ENCODE measurements around the gene ASAH2.
"Not testable (repeated sequence)": the region's sequence is repeated elsewhere in the genome, so short reads cannot be mapped to it uniquely, and the experiment has no call there.

Gene ASAH2

DNA sequence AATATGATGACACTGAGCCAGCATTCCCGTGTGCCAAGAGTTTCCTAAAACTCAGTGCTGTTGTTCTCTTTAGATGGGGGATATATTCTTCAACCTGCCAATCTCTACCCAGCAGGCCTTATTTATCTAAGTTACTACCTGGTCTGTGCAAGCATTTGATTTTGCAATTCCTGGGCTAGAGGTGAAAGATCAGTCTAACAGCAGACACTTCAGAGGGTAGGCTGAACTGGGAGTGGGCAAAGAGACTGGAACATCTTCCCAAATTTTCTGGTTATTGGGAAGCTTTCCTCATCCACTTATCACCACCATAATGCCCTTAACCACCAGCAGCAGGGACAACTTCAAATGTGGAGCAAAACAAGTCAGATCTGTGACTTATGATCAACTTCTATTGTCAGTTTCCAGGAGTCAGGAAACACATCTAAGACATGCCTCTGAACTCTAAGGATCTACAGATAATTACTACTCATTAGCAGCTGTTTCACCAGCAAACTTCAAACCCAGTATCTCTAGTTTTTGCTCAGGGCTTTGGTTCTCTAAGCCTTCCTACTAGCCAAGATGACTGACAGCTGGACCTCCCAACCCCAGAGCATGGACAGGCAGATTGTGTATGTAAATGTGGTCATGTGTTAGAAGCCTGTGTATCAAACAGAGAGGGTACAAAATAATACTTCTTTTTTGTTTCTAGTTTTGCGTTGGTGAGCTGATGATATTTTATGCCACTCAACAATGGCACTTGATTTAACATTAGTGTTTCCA lies 1.0 kb downstream of the ASAH2 start:
- DNase-seq = no peak

DNA sequence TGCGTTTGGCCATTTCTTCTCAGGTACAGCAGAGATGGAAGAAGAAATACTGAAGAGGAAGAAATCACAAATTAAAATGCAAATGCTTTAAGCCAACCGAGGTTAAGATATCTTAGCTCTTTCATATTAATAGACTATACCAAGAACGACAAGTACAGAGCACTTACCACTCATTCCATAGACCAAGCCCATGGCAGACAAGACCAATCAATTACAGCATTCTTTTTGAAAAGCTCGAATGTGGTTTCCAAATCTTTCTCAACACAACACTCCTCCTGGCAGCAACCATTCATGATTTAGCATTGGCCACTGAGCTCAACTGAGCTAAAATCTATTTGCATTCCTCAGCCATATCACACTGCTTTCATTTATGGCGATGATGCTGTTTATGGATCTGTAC lies 2.7 kb downstream of the ASAH2 start:
- no peak for DNase-seq

DNA sequence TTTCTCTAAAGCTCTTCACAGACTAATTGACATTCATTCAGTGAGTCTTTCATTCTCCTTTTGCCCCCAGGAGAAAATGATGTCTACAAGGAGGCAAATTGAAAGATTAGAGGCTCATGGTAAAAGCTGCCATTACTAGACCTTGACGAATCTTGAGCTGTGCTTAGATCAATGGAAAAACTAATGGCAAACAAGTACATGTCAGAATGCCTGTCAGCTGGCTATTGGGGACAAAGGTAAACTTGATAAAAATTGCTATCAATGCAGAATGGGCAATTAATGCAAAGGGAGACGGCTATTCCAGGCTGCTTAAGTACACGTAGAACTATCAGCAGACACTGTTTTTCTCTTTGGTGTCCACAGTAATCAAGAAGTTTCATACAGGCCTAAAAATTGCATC lies 3.3 kb downstream of the ASAH2 start:
- DNase-seq = no peak

DNA sequence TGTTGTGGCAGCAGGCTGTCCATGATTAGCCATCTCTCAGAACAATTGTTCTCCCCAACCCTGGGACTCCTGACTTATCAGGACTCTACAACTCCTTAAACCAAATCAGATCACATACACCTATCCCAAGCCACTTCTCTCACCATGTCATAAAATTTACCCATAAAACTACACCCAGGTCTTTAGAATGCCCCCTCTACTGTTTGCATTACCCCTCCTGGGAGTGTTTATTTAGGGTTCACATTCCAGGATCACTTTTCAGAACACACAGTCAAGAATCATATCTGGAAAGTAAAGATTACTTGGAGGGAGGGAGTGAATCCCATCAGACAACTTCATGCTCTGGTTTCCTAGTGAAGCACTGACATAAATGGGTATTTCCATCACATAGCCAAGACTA lies 7.1 kb downstream of the ASAH2 start:
- DNase-seq = no peak

DNA sequence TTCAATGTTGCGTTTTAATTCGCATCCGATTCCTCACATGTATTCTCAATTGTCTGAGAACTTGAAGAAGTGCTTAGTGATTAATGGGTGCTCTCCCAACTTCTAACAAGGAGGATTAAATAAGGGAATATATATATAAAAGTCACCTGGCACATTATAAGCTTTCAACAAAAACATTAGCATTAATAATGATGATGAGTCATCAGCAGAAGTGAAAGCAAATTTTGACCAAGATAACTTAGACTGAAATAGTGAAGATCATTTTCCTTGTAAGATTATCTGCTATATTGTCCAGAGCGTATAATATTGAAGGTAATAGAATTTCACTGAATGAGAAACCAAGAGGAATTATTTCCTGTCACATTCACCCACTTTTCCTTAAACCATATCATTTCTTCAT lies 8.5 kb downstream of the ASAH2 start:
- DNase-seq = no peak

DNA sequence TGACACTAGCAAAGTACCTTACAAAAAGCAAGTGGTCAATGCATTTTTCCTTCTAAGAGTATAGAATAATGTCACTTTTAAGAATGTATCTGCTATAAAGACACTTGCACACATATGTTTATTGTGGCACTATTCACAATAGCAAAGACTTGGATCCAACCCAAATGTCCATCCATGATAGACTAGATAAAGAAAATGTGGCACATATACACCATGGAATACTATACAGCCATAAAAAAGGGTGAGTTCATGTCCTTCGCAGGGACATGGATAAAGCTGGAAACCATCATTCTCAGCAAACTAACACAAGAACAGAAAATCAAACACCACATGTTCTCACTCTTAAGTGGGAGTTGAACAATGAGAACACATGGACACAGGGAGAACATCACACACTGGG lies 9.8 kb downstream of the ASAH2 start:
- DNase-seq = not testable (repeated sequence)

DNA sequence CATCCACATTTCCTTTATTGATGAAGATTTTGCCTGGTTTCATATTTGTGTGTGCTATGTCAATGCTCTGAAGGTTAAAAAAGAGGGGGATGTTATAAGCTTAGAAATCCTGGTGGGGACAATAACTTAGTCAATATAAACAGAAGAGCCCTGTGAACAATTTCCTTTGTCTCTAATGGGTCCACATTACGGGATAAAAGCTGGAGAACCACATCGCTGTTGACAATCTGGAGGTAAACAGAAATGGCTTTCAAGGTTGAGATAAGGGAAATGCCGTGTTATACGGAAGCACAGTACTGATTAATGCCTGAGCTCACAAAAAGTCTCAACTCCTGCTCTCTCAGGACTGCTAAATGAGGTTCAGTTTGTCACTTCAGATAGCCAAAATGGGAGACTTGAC lies 16.8 kb downstream of the ASAH2 start:
- no peak for DNase-seq

DNA sequence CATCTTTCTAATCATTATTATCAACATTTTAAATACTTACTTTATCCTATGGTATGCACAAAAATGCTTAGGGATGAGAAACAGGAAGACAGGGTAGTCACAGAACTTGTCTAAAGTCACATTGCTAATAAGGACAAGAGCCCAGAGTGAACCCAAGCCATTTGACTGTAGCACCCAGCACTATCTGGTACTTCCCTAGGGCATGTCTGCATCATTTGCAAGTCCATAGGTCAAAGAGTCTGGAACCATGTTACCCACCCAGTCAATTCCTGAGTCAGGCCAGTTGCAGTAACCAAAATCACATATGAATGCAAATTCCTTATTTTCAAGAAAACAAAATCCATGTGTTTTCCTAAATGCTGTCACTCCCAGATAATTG lies 19.1 kb downstream of the ASAH2 start:
- DNase-seq = no peak

DNA sequence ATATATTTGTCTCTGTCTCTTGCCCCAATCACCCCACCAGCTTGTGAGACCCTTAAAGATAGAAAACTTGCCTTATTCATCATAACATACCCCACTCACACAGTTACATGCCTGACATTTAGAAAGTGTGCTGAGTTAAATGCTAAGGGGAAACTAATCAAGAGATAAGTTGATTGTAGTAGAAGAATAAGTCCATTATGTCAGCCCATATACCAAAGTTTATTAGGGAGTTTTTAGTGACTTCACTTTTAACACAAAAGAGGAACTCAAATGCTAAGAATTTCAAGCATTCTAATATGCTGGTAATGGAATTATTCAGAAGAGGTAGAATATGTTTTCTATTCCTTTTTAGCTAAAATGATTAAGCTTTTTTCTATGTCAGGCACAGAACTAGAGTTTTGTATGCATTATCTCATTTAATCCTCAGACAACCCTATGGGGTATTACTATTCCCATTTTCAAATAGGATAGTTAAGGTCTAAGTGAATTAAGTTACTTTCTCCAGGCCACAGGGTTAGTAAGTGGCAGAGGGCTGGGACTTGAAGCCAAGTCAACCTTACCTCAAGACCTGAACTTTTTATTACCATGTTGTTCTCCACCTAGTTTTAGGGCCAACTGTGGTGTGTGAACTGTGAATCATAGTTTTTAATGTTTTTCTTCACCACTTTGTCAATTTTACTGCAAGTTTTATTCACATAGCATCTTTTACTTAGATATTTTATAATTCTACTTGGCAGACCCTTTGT lies 19.6 kb downstream of the ASAH2 start:
- no peak for DNase-seq

DNA sequence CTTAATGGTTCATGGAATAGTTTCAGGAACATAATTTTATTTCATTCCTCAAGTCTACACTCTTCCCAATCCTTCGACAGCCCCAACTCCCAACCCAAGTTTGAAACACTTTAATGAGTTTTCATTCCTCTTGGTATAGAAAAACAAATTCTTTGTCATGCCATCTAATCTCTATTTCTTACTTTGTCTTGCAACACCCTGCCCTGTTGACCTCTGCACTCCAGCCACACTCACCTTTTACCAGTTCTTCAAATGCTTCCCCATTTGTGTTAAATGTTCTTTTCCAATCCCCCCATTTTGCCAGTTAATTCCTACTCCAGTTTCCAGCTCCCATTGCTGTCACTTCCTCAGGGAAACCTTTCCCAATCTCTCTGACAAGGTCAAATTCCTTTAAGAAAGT lies 21.9 kb downstream of the ASAH2 start:
- no peak for DNase-seq

DNA sequence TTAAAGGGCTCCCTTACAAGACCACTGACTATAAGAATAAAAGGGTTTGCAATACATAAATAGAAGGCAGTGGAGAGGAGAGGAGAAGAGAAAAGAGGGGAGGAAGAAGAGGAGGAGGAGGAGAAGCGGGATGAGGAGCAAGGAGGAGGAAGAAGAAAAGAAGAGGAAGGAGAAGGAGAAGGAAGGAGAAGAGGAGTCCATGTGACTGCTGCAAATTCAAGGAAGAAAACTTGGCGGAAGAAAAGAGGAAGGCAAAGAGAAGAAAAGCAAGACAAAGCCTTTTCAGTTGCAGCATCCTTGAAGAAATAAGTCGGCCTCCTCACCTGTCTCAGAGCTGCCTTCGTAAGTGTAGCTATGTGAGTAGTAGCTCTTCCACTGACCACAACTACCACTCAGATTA lies 22.6 kb downstream of the ASAH2 start:
- no peak for DNase-seq

DNA sequence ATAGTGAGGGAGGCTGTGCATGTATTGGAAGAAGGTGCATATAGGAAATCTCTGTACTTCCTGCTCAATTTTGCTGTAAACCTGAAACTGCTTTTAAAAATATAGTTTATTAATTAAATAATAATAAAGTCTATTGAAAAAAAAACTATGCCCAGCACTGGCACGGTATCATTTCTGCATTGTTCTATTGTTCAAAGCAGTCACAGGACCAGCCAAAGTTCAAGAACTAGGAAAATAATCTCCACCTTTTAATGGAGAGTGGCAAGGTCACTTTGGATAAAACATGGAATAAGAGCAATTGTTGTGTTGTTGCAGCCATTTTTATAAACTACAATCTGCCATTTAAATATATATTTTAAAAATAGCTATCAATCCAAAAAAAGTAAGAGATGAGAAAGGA lies 24.7 kb downstream of the ASAH2 start:
- DNase-seq = no peak

DNA sequence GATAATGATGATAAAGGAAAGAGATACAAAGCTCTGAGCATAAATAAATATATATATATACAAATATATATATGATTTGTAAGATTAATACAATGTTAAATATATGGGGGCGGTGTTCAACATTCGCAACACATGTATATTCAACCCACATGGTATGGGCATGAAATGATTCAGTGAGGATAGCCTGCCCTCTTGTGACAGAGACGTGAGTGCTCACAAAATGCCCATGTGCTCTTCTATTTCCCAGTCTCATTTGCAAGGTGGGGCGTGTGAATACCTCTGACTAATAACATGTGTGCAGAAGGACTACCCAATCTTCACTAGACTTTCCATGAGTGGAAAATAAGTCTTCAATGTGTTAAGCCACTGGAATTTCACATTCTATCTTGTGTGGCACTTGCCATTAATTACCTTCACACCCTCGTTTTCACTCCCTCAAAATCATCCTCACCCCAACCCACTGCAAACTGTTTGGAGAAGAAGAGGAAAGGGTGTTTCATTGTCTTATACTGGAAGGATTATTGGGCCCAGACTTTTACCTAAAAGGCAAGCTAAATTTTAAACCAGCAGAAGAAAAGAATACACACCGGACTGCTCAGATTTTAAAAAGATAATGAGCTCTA lies 26.9 kb downstream of the ASAH2 start:
- no peak for DNase-seq

DNA sequence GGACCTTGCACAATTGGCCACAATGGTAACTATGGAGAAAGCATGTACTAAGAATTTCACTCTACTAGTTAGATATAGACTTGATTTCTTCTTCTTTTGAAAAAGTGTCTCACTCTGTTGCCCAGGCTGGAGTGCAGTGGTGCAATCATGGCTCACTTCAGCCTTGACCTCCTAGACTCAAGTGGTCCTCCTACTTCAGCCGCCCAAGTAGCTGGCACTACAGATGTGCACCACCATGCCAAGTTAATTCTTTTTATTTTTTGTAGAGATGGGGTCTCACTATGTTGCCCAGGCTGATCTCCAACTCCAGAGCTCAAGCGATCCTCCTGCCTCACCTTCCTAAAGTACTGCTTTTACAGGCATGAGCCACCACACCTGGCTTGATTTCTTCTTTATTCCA lies 29.1 kb downstream of the ASAH2 start:
- DNase-seq = no peak

DNA sequence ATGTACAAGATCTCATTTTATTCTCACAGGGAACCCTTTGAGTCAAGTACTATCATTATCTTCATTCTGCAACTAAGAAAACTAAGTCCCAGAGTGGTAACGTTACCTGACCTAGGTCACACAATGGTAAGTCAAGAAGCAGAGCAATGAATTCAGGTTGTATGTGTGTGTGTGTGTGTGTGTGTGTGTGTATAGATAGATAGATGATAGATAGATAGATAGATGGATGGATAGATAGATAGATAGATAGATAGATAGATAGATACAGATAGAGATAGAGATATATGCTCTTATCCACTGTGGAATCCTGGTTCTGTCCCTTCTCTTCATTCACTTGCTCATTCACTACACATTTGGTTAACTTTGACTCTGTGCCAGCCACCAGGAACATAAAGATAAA lies 29.8 kb downstream of the ASAH2 start:
- no peak for DNase-seq

DNA sequence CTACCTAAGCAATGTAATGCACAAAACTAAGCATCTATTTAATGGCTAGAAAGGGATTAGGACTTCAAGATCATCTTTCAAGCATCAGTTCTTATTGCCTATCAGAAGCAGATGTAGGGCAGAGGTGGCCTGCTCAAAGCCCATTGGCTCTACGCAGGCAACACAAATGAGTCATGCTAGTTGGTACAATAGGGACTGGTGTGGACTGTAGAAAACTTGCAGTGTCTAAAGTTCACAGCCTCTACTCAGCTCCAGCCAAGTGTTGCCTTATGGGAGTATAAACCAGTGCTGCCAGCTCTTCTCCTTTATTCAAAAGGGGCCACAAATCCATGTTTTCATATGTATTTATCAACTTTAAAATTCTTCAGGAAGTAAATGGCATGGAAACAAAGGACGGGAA lies 31.7 kb downstream of the ASAH2 start:
- DNase-seq = no peak

DNA sequence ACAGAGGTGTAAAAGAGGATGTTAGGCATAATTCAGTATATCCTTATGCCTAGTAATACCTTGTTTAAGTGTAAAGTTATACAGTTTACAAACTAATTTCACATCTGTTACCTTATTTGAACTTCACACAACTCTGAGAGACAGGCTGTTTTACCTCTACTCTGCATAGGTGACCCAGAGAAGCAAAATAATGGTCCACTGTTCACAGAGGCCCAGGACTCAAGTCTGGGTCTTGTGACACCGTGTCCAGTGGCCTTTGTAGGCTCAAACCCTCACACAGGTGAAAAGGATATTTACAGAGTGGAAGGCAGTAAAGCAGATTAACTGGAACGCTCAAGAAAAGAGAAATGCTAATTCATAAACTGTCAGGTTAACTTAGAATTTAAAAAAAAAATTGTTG lies 32.1 kb downstream of the ASAH2 start:
- no peak for DNase-seq

DNA sequence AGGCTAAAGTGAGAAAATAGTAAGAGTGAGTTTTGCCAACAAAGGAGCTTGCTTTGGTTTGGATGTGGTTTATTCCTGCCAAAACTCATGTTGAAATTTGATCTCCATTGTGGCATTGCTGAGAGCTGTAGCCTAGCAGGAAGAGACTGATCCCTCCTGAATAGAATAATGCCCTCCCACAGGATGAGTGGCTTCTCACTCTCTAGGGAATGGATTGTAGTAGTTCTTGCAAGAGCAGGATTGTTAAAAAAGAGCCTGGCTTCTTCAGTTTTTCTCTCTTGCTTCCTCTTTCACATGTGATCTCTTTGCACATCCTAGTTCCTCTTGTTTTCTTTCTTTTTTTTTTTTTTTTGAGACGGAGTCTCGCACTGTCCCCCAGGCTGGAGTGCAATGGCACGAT lies 34.4 kb downstream of the ASAH2 start:
- no peak for DNase-seq

DNA sequence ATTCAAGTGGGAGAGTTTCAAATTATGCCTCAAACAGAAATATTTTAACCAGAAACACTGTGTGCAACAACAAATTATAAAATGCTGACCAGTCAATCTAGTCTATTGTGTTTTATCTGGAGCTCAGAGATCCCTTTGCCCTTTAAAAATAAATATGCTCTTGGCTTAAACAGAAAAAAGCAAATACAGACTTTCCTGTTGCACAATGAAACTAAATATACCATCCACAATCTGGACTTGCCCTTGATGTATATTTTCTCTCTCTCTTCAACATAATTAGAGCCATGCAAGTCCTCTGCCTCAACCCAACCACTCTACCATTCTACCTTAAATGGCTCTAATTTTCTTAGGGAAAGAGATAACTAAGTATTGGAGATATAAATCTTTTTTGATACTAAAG lies 34.9 kb downstream of the ASAH2 start:
- DNase-seq = no peak

DNA sequence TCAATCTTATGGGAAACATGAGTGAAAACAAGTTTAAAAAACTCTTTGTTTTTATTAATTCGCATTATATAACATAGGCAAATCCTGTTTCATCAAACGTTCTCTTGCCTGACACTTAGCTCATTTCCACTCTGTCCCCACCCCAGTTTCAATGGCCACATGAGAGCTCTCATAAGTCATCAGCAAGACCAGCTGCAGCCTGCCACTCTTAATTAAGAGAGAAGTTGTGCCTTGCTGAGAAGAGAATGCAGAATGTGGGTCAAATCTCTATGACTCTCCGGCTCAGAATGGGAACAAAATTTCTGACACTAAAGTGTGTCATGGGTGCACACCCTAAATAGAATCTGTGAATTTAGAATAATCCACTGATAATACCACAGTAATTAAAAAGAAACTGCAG lies 39.6 kb downstream of the ASAH2 start:
- DNase-seq = no peak

DNA sequence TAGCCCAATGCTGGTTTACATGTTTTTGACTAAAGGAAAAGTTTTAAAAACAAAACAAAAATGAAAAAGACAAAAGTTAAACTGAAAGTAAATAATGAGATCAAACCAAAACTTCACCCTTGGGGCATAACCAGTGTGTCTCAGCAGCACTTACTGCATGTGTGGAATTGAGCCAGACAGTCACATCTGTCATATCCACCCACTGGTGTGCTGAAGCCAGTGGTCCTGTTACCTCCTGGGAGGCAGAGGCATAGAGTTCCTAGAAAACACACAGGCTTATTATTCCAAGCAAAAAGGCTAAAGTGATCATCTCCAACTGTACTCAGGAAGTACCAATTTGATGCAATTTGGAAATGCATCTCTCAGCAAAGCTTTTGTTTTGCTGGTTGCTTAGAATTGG lies 40.4 kb downstream of the ASAH2 start:
- DNase-seq = no peak

Measured in NCI-H1930 (cell line).